NCI-H187 treated with DMSO at 0.1 percent for 48 hours (cell line): Measurements from ENCODE around the gene CNOT8.
"Not testable (repeated sequence)": the region's sequence is repeated elsewhere in the genome, so short reads cannot be mapped to it uniquely, and the experiment has no call there.

ENCODE experiments used
- DNase-seq: peaks from one replicate; lab custom pipeline; 2025; lab: John Stamatoyannopoulos, UW

Gene CNOT8

DNA sequence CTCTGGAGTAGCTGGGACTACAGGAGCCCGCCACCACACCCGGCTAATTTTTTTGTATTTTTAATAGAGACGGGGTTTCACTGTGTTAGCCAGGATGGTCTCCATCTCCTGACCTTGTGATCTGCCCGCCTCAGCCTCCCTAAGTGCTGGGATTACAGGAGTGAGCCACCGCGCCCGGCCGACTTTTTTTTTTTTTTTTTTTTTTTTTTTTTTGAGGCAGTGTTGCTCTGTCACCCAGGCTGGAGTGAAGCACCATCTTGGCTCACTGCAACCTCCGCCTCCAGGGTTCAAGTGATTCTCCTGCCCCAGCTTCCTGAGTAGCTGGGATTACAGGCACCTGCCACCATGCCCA lies 22.8 kb upstream of the CNOT8 start:
- DNase-seq: not testable (repeated sequence)

- DNase-seq: no peak
Observed at GRCh38 chr5:154836225-154836624, 22.2 kb upstream of the CNOT8 start.

GRCh38 chr5:154837009-154837901 lies 21.2 kb upstream of the CNOT8 start:
- DNase-seq: no peak

GRCh38 chr5:154840435-154841272 lies 17.8 kb upstream of the CNOT8 start:
- DNase-seq: no peak

GRCh38 chr5:154841273-154841661 lies 17.2 kb upstream of the CNOT8 start:
- DNase-seq: no peak

GRCh38 chr5:154842689-154843530 lies 15.5 kb upstream of the CNOT8 start:
- DNase-seq: no peak

DNA sequence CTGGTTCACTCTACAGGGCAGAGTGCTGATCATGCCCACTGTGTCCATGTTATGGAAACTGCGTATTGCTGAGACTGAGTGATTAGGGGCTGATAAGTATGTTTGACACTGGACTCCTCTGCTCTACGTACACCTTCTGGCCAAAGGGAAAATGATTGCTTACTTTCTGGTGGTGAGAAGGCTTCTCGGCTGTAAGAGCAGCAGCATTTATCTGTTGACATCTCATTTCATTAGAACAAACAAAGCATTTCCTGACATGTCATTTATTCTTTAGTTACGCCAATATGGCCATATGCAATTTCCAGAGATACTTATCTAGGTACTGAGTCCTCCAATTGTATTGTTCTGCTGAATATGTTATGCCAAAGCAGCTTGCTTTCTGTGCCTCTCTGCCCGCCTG lies 13.6 kb upstream of the CNOT8 start:
- no peak for DNase-seq

- no peak for DNase-seq
Observed at GRCh38 chr5:154849264-154849785, 9.1 kb upstream of the CNOT8 start.

DNA sequence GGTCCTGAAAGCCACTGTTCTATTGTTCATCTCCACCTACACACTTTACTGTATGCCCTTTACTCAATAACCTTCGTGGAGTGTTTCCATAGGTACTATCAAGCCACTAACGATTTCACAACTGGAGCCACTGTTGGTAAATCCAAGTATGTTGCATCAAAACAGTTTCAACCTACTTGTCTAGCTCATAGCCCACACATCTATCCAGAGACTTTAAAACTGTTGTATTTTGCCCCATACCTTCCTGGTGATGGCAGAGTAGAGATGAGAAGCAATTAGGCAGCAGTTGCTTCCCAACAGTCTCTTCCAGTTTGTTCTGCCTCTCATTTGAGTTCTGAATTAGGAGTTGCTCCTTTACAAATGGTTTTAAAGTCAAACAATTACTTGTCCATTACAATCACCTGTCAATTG lies 8.6 kb upstream of the CNOT8 start:
- DNase-seq: no peak

DNA sequence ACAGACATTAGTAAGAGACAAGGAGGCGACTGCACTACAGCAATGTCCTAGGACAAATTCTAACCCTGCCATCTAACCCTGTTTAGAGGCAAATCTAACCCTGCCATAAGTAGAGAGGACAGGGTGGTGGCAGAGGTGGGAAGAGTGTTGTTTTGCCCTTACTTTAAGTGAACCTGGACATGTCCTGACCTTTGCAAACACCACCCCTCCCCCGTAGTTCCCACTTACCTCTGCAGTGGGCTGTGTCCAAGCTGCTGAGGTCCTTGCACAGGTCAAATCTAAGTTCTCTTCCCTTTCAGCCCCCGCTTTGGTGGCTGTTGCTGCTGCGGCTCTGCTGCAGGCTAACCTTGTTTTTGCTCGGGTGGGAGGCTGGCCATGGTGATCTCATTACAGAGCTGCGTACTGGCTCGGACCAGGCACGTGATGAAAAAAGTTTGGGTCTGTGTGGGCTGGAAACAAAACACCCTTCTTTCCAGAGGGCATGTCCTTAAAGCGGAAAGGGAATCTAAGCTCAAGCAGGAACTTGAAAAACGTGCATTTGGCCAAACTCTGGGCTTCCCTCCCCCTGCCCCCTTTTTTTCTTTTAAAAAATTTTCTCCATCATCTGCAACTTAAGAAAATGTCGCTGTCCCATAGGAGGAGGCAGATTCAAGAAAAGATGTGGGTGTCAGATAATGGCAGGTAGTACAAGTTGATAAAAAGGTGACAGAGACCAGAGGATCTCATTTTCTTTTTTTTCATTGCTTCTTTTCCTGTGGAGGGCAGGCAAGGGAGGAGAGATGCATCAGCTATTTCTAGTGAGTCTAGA lies 8.0 kb upstream of the CNOT8 start, which contains the start of gene FAXDC2:
Gene FAXDC2 (minus strand): TSS at position 349 of the 808 bp plus-strand sequence. CDS start 12,425 bp downstream, outside the sequence.
- no peak for DNase-seq

DNA sequence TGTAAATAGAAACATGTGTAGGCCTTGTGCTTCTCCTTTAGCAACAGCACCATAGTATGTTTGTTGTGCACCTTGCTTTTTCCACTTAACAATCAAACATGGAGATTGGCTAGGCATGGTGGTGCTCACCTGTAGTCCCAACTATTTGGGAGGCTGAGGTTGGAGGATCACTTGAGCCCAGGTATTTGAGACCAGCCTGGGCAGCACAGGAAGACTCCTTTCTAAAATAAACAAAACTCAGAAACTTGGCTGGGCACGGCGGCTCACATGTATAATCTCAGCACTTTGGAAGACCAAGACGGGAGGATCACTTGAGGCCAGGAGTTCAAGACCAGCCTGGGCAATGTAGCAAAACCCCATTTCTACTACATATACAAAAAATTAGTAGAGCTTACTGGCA lies 7.1 kb upstream of the CNOT8 start:
- no peak for DNase-seq

- peak; percentile 89 for DNase-seq
Observed at GRCh38 chr5:154857530-154858296, 714 bp upstream of the CNOT8 start.

GRCh38 chr5:154858972-154859871 lies 795 bp downstream of the CNOT8 start:
- no peak for DNase-seq

DNA sequence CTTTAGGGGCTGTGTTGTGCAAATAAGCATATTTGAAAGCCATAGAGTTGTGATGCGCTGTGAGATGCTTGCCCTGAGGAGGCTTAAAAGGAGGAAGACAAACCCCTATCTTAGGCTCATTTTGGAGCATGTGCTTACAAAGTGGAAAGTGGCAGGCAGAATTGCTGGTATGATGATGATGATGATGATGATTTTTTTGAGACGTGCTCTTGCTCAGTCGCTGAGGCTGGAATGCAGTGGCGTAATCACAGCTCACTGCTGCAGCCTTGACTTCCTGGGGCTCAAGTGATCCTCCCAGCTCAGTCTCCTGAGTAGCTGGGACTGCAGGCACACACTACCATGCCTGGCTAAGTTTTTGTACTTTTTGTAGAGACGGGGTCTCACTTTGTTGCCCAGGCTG lies 1.7 kb downstream of the CNOT8 start:
- no peak for DNase-seq

DNA sequence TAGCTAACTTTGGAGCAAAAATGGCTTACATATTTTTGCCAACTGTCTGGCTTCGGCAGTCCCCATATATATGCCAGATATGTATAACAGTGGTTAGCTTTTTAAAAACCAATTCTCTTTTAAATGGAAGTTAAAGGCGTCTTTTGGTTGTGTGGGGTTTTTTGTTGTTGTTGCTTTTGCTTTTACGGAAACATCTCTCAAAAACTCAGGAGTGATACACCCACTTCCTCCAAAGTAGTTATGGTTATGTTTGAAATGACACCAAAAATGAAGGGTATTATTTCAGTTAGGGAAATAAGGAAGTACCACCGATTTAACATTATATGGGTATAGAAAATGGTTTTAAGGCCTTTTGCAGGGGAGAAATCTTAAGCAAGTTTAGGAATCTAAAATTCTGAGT lies 2.3 kb downstream of the CNOT8 start:
- DNase-seq: no peak

DNA sequence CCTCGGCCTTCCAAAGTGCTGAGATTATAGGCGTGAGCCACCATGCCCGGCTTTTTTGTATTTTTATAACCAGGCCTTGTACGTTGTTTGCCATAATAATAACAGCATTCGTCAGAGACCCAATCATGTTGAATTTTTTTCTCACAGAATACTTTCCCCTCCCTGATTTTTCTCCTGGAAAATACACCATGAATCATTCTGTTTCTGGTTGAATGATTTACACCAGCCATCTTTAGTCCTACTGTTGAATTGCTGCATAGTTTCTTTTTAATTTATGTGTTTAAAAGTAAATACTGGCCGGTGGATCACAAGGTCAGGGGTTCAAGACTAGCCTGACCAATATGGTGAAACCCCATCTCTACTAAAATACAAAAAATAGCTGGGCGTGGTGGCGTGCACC lies 3.5 kb downstream of the CNOT8 start:
- DNase-seq: no peak

DNA sequence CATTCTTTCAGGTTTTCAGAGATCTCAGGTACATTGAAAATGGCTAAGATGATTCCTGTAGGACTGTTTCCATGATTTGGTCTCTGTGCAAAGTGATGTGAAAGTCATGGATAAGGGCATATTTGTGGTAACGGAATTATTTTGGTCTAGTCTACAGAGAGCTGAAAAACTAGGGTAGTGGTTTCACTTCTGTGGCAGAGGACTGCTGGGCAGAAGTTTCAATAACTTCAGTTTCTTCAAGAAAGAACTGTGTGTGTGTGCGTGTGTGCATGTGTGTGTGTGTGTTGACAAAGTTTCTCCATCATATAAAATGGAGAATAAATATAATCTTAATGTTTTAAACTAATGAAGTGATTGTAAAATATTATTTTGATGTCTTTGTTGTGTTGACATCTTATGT lies 4.3 kb downstream of the CNOT8 start:
- no peak for DNase-seq

DNA sequence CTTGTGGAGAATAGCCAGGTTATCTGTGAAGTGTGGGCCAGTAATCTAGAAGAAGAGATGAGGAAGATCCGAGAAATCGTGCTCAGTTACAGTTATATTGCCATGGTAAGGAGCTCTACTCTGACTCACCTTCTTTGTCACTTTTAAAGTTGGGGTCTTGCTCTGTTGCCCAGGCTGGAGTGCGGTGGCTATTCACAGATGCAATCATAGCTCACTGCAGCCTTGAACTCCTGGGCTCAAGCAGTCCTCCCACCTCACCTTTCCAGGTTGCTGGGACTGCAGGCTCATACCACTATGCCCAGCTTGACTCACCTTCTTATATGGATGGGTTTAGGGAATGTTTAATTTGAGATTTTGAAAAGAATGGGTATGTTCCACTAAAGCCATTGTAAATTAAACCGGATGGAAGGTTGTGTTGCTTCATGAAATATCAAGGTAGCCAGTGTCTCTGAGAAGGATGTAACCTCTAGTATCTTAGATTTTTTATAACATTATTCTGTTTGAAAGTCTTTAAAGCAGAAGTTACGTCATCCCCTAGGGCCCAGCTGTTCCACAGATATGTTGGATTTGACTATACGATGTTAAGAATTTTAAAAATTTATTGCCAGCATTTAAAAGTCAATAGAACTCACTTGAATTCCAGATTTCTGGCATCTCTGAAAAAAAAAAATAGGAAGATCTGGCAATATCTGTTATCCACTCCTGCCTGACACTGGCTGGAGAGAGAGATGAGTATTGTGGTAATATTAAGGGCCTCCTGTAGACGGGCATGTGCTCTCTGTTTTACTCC lies 5.1 kb downstream of the CNOT8 start:
- no peak for DNase-seq
